K562 (cell line): ENCODE data around the gene RNF43. TPM values are rescaled to one million over a fixed set of nuclear protein-coding genes. Genes with fewer than 3 reads are reported as not detected.

ENCODE experiments used
- AFF1 ChIP-seq, 2 experiments: fragments of 450-650 bp; IDR thresholded peaks; 2 replicates each; pipeline ENCODE4 v1.6.1; 2018; ENCODE audit warnings: mild to moderate bottlenecking in 2 of 2, low read depth in 1 of 2; ENCODE audit not compliant: partially characterized antibody in 2 of 2
- ARID1B ChIP-seq: fragments of 450-650 bp; IDR thresholded peaks from 2 replicates; pipeline ENCODE4 v1.6.1; 2016; ENCODE audit warnings: antibody characterized with exemption, mild to moderate bottlenecking, inconsistent platforms
- BCLAF1 ChIP-seq, 2 experiments: fragments of 450-650 bp in 1 of 2; IDR thresholded peaks; 2 replicates each; pipeline ENCODE4 v1.6.1; 2011 to 2017; ENCODE audit warnings: low read depth in 2 of 2, antibody characterized with exemption in 1 of 2, borderline replicate concordance in 1 of 2, low read length in 1 of 2, mild to moderate bottlenecking in 1 of 2, mixed read lengths in 1 of 2; ENCODE audit not compliant: control insufficient read depth in 1 of 2
- CREB1 ChIP-seq, 2 experiments: sonication (generic) in 1 of 2; formaldehyde crosslinking in 1 of 2; IDR thresholded peaks; 2 replicates each; pipeline versions ENCODE4 v1.6.1 to v1.8.0; 2012 to 2022; ENCODE audit warnings: inconsistent platforms in 1 of 2, mild to moderate bottlenecking in 1 of 2, missing genetic modification reagents in 1 of 2, moderate library complexity in 1 of 2
- DPF2 ChIP-seq: fragments of 450-650 bp; IDR thresholded peaks from 2 replicates; pipeline ENCODE4 v1.6.1; 2016
- EHMT2 ChIP-seq: fragments of 450-650 bp; IDR thresholded peaks from 2 replicates; pipeline ENCODE4 v1.6.1; 2018; ENCODE audit warnings: antibody characterized with exemption
- EP400 ChIP-seq: fragments of 450-650 bp; IDR thresholded peaks from 2 replicates; pipeline ENCODE4 v1.6.1; 2017; ENCODE audit warnings: antibody characterized with exemption, mild to moderate bottlenecking, moderate library complexity
- FOXM1 ChIP-seq, 2 experiments: fragments of 450-650 bp in 1 of 2; sonication (generic) in 1 of 2; formaldehyde crosslinking in 1 of 2; IDR thresholded peaks; 2 replicates each; pipeline versions ENCODE4 v1.6.1 to v1.9.0; 2017 to 2022; ENCODE audit warnings: low read depth in 2 of 2, mild to moderate bottlenecking in 2 of 2, missing genetic modification reagents in 1 of 2, moderate library complexity in 1 of 2
- HCFC1 ChIP-seq: IDR thresholded peaks from 2 replicates; pipeline ENCODE4 v1.6.1; 2012; ENCODE audit warnings: low read depth, low read length, improper control_type of control experiment
- JUN ChIP-seq, 2 experiments: sonication (generic) in 1 of 2; formaldehyde crosslinking in 1 of 2; IDR thresholded peaks; 2 replicates each; pipeline versions ENCODE4 v1.6.1 to v1.8.0; 2012 to 2022; ENCODE audit warnings: borderline replicate concordance in 2 of 2, mild to moderate bottlenecking in 2 of 2, improper control_type of control experiment in 1 of 2, low read depth in 1 of 2, low read length in 1 of 2, missing genetic modification reagents in 1 of 2
- JUNB ChIP-seq: fragments of 450-650 bp; formaldehyde crosslinking; conservative IDR thresholded peaks from 2 replicates; pipeline ENCODE4 v1.4.0; 2020; ENCODE audit warnings: mild to moderate bottlenecking
- MTA1 ChIP-seq: fragments of 450-650 bp; IDR thresholded peaks from 2 replicates; pipeline ENCODE4 v1.6.1; 2017; ENCODE audit warnings: borderline replicate concordance
- SIN3B ChIP-seq: fragments of 450-650 bp; IDR thresholded peaks from 2 replicates; pipeline ENCODE4 v1.6.1; 2017; ENCODE audit warnings: low read depth, mild to moderate bottlenecking, moderate library complexity
- TAF9B ChIP-seq: fragments of 450-650 bp; IDR thresholded peaks from 2 replicates; pipeline ENCODE4 v1.6.1; 2018; ENCODE audit warnings: mild to moderate bottlenecking; ENCODE audit not compliant: partially characterized antibody
- TAL1 ChIP-seq: fragments of 450-650 bp; IDR thresholded peaks from 2 replicates; pipeline ENCODE4 v1.6.1; 2016; ENCODE audit warnings: mild to moderate bottlenecking
- polyA plus RNA-seq, 8 experiments: library from polyadenylated mRNA; depleted of rRNA in 4 of 8; stranded (reverse) in 5 of 8; unstranded in 3 of 8; fragments of >200 nt; fragmentation: Nextera tagmentation in 2 of 8; fragmentation: Illumina TruSeq in 1 of 8; extraction: Ambion mirVana in 2 of 8; extraction: Trizol in 1 of 8; gene quantifications; 2 replicates each; pipeline versions ENCODE4 v1.2.1 to v1.2.3, GENCODE V29; 2011 to 2014; ENCODE audit warnings: inconsistent platforms in 1 of 8, missing spikeins in 1 of 8
- total RNA-seq, 7 experiments: library from RNA; depleted of rRNA in 6 of 7; stranded (reverse); fragments of >200 nt in 6 of 7; fragmentation: Illumina TruSeq in 2 of 7; extraction: Trizol in 2 of 7; gene quantifications; 2 replicates each; pipeline versions ENCODE4 v1.2.1 to v1.2.3, GENCODE V29; 2011 to 2021; ENCODE audit warnings: low replicate concordance in 1 of 7
- TF ChIP-seq, protein P1 (sequence below), 2 experiments: IDR thresholded peaks; 2 replicates each; pipeline ENCODE4 v1.6.1; 2012; ENCODE audit warnings: improper control_type of control experiment in 2 of 2, low read depth in 2 of 2, low read length in 2 of 2, borderline replicate concordance in 1 of 2

Gene RNF43
- total and polyA plus RNA-seq, 9 of the 15 experiments (the other 6 are each of a cell fraction or from before 2014, with no cell fraction given): 0.29 to 2.7 (median 1.4) TPM

GRCh38 chr17:58417300-58418092 lies at the start of gene RNF43 (continued):
- TF ChIP-seq, protein P1, sequence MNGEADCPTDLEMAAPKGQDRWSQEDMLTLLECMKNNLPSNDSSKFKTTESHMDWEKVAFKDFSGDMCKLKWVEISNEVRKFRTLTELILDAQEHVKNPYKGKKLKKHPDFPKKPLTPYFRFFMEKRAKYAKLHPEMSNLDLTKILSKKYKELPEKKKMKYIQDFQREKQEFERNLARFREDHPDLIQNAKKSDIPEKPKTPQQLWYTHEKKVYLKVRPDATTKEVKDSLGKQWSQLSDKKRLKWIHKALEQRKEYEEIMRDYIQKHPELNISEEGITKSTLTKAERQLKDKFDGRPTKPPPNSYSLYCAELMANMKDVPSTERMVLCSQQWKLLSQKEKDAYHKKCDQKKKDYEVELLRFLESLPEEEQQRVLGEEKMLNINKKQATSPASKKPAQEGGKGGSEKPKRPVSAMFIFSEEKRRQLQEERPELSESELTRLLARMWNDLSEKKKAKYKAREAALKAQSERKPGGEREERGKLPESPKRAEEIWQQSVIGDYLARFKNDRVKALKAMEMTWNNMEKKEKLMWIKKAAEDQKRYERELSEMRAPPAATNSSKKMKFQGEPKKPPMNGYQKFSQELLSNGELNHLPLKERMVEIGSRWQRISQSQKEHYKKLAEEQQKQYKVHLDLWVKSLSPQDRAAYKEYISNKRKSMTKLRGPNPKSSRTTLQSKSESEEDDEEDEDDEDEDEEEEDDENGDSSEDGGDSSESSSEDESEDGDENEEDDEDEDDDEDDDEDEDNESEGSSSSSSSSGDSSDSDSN (IDR thresholded peaks at IDR 0.05; ENCODE audit: borderline replicate concordance in 1 of 2, low read depth in 2 of 2, low read length in 2 of 2): no peak
- TF ChIP-seq SIN3B (peak; percentile 24; the same call in 1 of the 2 replicates), ARID1B (peak; percentile 67), EP400 (peak; percentile 74), TAL1 (0 out of 2 replicates have a peak, but pooled peaks have one; percentile 21), FOXM1 (IDR thresholded peaks at IDR 0.05; ENCODE audit: low read depth) (no peak), FOXM1 (CRISPR knock-in tag; IDR thresholded peaks at IDR 0.05; ENCODE audit: low read depth) (no peak), EHMT2 (peak; percentile 54), MTA1 (0 out of 2 replicates have a peak, but pooled peaks have one; percentile 43), CREB1 (IDR thresholded peaks at IDR 0.05) (no peak), CREB1 (CRISPR knock-in tag; IDR thresholded peaks at IDR 0.05) (peak; percentile 19; the same call in 1 of the 2 replicates), AFF1 (IDR thresholded peaks at IDR 0.05; ENCODE audit: low read depth in 1 of 2, partially characterized antibody in 2 of 2) (peak in 1 of 2 experiments; percentile 82), HCFC1 (peak; percentile 25; the same call in 1 of the 2 replicates), JUNB (CRISPR knock-in tag) (no peak), JUN (IDR thresholded peaks at IDR 0.05; ENCODE audit: borderline replicate concordance, low read depth, low read length) (peak; percentile 54; the same call in 1 of the 2 replicates), JUN (CRISPR knock-in tag; IDR thresholded peaks at IDR 0.05; ENCODE audit: borderline replicate concordance) (no peak), DPF2 (peak; percentile 77), BCLAF1 (IDR thresholded peaks at IDR 0.05; ENCODE audit: borderline replicate concordance in 1 of 2, control insufficient read depth in 1 of 2, low read depth in 2 of 2, low read length in 1 of 2) (peak in 1 of 2 experiments; percentile 52; a peak in 1 of 4 replicates), TAF9B (no peak)
